GM06990 (cell line): Measurements from ENCODE around the gene CEP112.
A peak's percentile ranks its signal among the peaks of the same experiment; 100 is the strongest.

Experiments
- DNase-seq: peaks from one replicate; pipeline ENCODE4 v3.0.0-alpha.2; 2011; ENCODE audit not compliant: insufficient read length; ENCODE audit errors: extremely low read depth
- H3K27me3 ChIP-seq: replicated peaks from 2 replicates; pipeline ENCODE4 v1.6.0; 2011; ENCODE audit warnings: low read length; ENCODE audit not compliant: control insufficient read depth, insufficient read depth
- H3K36me3 ChIP-seq: 2 replicates; pipeline ENCODE4 v1.5.1; 2011; ENCODE audit warnings: low read length; ENCODE audit not compliant: control insufficient read depth, insufficient read depth
- H3K4me3 ChIP-seq: replicated peaks from 2 replicates; pipeline ENCODE4 v1.5.1; 2011; ENCODE audit warnings: low read depth, mild to moderate bottlenecking, control low read depth, low read length
- TF ChIP-seq, protein P1 (sequence below): IDR thresholded peaks from 2 replicates; pipeline ENCODE4 v1.5.1; 2011; ENCODE audit warnings: low read length, control low read depth, mild to moderate bottlenecking, inconsistent platforms; ENCODE audit not compliant: insufficient read depth, poor library complexity, severe bottlenecking

Gene CEP112

DNA sequence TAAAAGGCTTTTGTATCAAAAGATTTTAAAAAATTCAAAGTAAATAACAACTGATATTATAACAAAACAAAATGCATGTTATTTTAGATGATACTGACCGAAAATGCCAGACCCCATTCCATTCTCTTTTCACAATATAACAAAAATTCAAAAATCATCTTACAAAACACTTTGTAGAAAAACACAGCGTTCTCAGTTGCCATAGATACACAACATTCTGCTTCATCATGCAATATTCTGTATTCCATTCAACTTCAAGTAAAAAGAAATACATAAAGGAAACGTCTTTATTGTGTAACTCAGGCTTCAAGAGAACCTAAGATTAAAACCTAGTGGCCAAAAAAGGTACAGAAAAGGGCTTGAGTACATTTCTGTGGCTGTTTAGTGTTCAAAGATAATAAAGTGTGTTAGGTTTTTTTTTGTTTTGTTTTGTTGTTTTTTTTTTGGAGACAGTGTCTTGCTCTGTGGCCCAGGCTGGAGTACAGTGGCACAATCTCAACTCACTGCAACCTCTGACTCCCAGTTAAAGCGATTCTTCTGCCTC, 250.5 kb downstream of the CEP112 start:
- TF ChIP-seq, protein P1, sequence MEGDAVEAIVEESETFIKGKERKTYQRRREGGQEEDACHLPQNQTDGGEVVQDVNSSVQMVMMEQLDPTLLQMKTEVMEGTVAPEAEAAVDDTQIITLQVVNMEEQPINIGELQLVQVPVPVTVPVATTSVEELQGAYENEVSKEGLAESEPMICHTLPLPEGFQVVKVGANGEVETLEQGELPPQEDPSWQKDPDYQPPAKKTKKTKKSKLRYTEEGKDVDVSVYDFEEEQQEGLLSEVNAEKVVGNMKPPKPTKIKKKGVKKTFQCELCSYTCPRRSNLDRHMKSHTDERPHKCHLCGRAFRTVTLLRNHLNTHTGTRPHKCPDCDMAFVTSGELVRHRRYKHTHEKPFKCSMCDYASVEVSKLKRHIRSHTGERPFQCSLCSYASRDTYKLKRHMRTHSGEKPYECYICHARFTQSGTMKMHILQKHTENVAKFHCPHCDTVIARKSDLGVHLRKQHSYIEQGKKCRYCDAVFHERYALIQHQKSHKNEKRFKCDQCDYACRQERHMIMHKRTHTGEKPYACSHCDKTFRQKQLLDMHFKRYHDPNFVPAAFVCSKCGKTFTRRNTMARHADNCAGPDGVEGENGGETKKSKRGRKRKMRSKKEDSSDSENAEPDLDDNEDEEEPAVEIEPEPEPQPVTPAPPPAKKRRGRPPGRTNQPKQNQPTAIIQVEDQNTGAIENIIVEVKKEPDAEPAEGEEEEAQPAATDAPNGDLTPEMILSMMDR, result peak; percentile 7
- H3K27me3 ChIP-seq, result no peaks in the 10 kb centered on the region
- DNase-seq, result no peak
- no peaks in the 10 kb centered on the region for H3K36me3 ChIP-seq
- no peak overlapping the region for H3K4me3 ChIP-seq

DNA sequence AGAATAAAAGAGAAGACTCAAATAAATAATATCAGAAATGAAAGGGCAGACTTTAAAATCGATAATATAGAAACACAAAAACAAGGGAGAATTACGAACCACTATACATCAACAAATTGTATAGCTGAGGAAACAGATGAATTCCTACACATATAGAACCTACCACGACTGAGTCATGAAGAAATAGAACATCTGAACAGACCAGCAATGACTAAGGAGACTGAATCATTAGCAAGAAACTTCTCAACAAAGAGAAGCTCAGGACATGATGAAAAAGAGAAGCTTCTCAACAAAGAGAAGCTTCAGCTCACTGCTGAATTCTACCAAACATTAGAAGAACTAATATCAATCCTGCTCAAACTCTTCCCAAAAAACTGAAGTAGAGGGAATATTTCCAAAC, 255.9 kb downstream of the CEP112 start:
- no peak overlapping the region for H3K4me3 ChIP-seq
- H3K36me3 ChIP-seq, result no peaks in the 10 kb centered on the region
- no peak for DNase-seq
- TF ChIP-seq, protein P1, result no peak
- H3K27me3 ChIP-seq, result no peaks in the 10 kb centered on the region

DNA sequence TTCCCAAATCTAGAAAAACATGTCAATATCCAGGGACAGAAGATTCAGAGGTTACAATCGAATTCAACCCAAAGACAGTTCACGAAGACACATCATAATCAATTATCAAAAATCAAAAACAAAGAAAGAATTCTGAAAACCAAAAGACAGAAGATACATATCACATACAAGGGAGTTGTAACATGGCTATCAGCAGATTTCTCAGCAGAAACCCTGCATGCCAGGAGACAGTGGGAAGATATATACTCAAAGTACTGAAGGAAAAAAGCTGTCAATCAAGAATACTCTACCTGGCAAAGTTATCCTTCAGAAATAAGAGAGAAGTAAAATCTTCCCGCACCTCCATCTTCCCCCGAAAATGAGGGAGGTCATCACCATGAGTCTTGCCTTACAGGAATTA, 258.6 kb downstream of the CEP112 start:
- no peak overlapping the region for H3K4me3 ChIP-seq
- H3K36me3 ChIP-seq, result no peaks in the 10 kb centered on the region
- H3K27me3 ChIP-seq, result no peaks in the 10 kb centered on the region
- DNase-seq, result no peak
- TF ChIP-seq, protein P1, result no peak

DNA sequence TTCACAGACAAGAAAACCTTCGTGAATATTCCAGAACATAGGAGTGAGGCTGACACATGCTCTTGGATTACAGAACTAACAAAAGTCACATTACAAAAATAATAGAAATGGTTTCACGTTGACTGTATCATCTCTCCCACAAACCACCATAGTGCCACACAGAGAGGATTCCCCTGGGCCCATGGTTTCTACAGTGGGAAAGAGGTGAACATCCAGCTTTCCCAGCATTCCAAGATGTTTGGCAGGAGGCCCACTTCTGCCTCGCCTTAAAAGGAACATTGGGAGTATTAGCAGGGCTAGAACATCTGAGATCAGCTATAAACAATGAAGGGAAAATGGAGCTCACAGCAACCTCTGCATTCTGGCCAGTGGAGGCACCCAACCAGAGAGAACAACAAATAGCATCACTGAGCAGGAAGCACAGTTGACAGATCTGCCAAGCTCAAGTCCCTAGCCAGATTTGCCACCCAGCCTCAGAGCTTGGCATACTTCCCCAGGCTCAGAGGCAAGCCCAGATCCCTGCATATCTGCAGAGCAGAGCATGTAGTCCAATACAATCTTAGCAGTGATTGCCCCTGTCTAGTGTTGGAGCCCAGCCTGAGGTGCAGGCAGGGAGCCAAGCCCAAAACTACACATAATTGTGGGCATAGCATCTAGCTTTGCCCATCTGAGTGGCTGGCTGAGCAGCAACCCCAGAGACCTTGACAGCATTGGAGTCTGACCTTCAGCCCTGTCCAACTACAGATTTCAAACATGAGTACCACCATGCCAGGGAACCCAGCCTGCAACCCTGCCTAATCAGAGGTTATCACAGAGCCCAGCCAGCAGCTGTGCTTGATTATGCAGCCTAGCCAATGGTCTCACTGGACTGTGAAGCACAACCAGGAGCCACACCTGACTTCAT, 260.4 kb downstream of the CEP112 start:
- no peaks in the 10 kb centered on the region for H3K36me3 ChIP-seq
- no peak overlapping the region for H3K4me3 ChIP-seq
- DNase-seq, result no peak
- TF ChIP-seq, protein P1, result no peak
- H3K27me3 ChIP-seq, result no peaks in the 10 kb centered on the region

DNA sequence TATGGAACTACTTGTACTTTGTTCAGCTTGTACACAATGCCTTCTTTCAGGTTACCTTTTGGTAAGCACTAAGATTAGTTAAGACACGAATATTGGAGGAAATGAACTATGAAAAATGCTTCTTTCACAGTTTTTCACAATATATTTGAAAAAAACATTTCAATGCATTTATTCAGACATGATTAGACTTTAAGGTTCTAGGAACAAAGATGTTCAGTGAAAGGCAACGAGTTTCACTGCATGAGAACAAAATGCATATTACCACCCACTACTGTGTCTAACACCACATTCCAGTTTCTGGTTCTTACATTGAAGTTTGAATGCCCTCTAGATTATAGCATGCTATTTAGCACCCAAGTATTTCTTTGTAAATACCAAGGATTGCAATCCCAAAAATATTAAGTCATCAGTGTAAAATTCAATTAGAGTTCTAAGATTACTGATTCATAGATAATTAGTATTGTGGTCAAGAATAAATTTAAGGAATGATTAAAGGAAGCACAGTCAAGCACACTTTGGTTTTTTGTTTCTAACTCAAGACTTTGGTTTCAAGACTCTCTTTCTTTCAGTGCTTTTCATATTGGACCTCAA, 261.7 kb downstream of the CEP112 start:
- Histone ChIP-seq H3K4me3 (no peak overlapping the region), H3K36me3 (no peaks in the 10 kb centered on the region), H3K27me3 (no peaks in the 10 kb centered on the region)
- TF ChIP-seq, protein P1, result no peak
- no peak for DNase-seq
